G401 (cell line): Measurements from ENCODE around the gene TSC2. TPM values are rescaled to one million over a fixed set of nuclear protein-coding genes. Genes with fewer than 3 reads are reported as not detected.

Experiments used
- DNase-seq: peaks from one replicate; pipeline ENCODE4 v3.0.0-alpha.2; 2015; ENCODE audit warnings: low spot score
- in situ Hi-C: cut with HindIII; loops from 2 replicates; pipeline ENCODE4 v1.10.0; 2016; ENCODE audit warnings: low sequenced_read_pairs, mixed read lengths
- total RNA-seq: library from RNA; depleted of rRNA; stranded (reverse); fragments of >200 nt; shearing (Covaris generic); gene quantifications from 2 replicates; pipeline ENCODE4 v1.2.3, GENCODE V29; 2014

Gene TSC2
- total RNA-seq, 1 experiment from 2014 or later: 36.4 TPM

GRCh38 chr16:2078691-2079090 lies 30.9 kb downstream of the TSC2 start:
- no peak for DNase-seq
- in situ Hi-C loops: loop anchor here (10.0 kb wide), 1 partner anchor 86 kb away; no protein-coding TSS in a partner anchor

- in situ Hi-C loops: loop anchor here (10.0 kb wide), 1 partner anchor 85 kb away; no protein-coding TSS in a partner anchor
- no peak for DNase-seq
These were observed 31.6 kb downstream of the TSC2 start for GRCh38 chr16:2079311-2079800.

- in situ Hi-C loops: loop anchor here (10.0 kb wide), 1 partner anchor 85 kb away; no protein-coding TSS in a partner anchor
- no peak for DNase-seq
These were observed 32.2 kb downstream of the TSC2 start for GRCh38 chr16:2079991-2080390.

GRCh38 chr16:2081201-2082084 lies 33.7 kb downstream of the TSC2 start:
- in situ Hi-C loops: no loop called here
- DNase-seq: no peak

GRCh38 chr16:2082171-2082982 lies 34.6 kb downstream of the TSC2 start:
- in situ Hi-C loops: no loop called here
- peak; percentile 85 for DNase-seq

GRCh38 chr16:2082983-2083364 lies 35.2 kb downstream of the TSC2 start:
- in situ Hi-C loops: no loop called here
- no peak for DNase-seq

- in situ Hi-C loops: no loop called here
- DNase-seq: no peak
These were observed 35.6 kb downstream of the TSC2 start for GRCh38 chr16:2083409-2083808.

- in situ Hi-C loops: no loop called here
- no peak for DNase-seq
These were observed 36.3 kb downstream of the TSC2 start for GRCh38 chr16:2083876-2084780.

- in situ Hi-C loops: no loop called here
- peak; percentile 69 for DNase-seq
These were observed 37.3 kb downstream of the TSC2 start for GRCh38 chr16:2084895-2085625.

- DNase-seq: no peak
- in situ Hi-C loops: no loop called here
These were observed 37.9 kb downstream of the TSC2 start for GRCh38 chr16:2085669-2086068.

- peak; percentile 94 for DNase-seq
- in situ Hi-C loops: no loop called here
These were observed 38.4 kb downstream of the TSC2 start for GRCh38 chr16:2086106-2086742.

- in situ Hi-C loops: no loop called here
- DNase-seq: peak; percentile 33
These were observed 39.3 kb downstream of the TSC2 start for GRCh38 chr16:2086812-2087747.

- in situ Hi-C loops: no loop called here
- peak; percentile 88 for DNase-seq
These were observed 40.2 kb downstream of the TSC2 start for GRCh38 chr16:2087748-2088631.

- DNase-seq: no peak
- in situ Hi-C loops: no loop called here
These were observed 41.1 kb downstream of the TSC2 start for GRCh38 chr16:2088759-2089358.

GRCh38 chr16:2089706-2090480 lies 42.1 kb downstream of the TSC2 start:
- in situ Hi-C loops: no loop called here
- no peak for DNase-seq
